Measurements from ENCODE around the gene RCAN2.
"Not testable (repeated sequence)": the region's sequence is repeated elsewhere in the genome, so short reads cannot be mapped to it uniquely, and the experiment has no call there.

RCAN2 gene

GRCh38 chr6:46407776-46408530 lies 83.3 kb downstream of the RCAN2 start:
- Histone ChIP-seq H3K27me3 (no peaks in the 10 kb centered on the region), H3K27ac (no peak overlapping the region), H3K9me3 (no peaks in the 10 kb centered on the region), H3K36me3 (no peaks in the 10 kb centered on the region), H3K4me1 (ENCODE audit: control insufficient read depth in 1 of 2, insufficient read depth in 1 of 2, low read depth in 1 of 2, low read length in 1 of 2) (no peaks in the 10 kb centered on the region), H3K4me3 (ENCODE audit: low read depth in 1 of 2, low read length in 1 of 2) (no peak overlapping the region)
- no peak for TF ChIP-seq CTCF (IDR thresholded peaks at IDR 0.05)

GRCh38 chr6:46407246-46407645 lies 84.0 kb downstream of the RCAN2 start:
- no peak for TF ChIP-seq CTCF (IDR thresholded peaks at IDR 0.05)

GRCh38 chr6:46405620-46406180 lies 85.5 kb downstream of the RCAN2 start:
- not testable (repeated sequence) for H3K4me1 ChIP-seq (ENCODE audit: control insufficient read depth in 1 of 2, insufficient read depth in 1 of 2, low read depth in 1 of 2, low read length in 1 of 2); H3K4me3 ChIP-seq (ENCODE audit: low read depth in 1 of 2, low read length in 1 of 2); H3K36me3 ChIP-seq; H3K9me3 ChIP-seq; H3K27ac ChIP-seq; H3K27me3 ChIP-seq

More at GRCh38 chr6:46407246-46407645, 84.0 kb downstream of the RCAN2 start:
- Histone ChIP-seq H3K27me3 (no peaks in the 10 kb centered on the region), H3K36me3 (no peaks in the 10 kb centered on the region), H3K4me3 (ENCODE audit: low read depth in 1 of 2, low read length in 1 of 2) (no peak overlapping the region), H3K4me1 (ENCODE audit: control insufficient read depth in 1 of 2, insufficient read depth in 1 of 2, low read depth in 1 of 2, low read length in 1 of 2) (no peaks in the 10 kb centered on the region), H3K27ac (no peak overlapping the region), H3K9me3 (no peaks in the 10 kb centered on the region)

- no peak for TF ChIP-seq CTCF (IDR thresholded peaks at IDR 0.05)
- no peak overlapping the region for H3K27ac ChIP-seq
Measured at GRCh38 chr6:46400898-46401297, 90.4 kb downstream of the RCAN2 start.

GRCh38 chr6:46395530-46395929 lies 95.7 kb downstream of the RCAN2 start:
- Histone ChIP-seq H3K27me3 (no peaks in the 10 kb centered on the region), H3K9me3 (no peaks in the 10 kb centered on the region), H3K27ac (no peak overlapping the region), H3K4me3 (ENCODE audit: low read depth in 1 of 2, low read length in 1 of 2) (no peak overlapping the region), H3K36me3 (no peaks in the 10 kb centered on the region), H3K4me1 (ENCODE audit: control insufficient read depth in 1 of 2, insufficient read depth in 1 of 2, low read depth in 1 of 2, low read length in 1 of 2) (no peaks in the 10 kb centered on the region)
- TF ChIP-seq CTCF (IDR thresholded peaks at IDR 0.05): no peak

More at GRCh38 chr6:46400898-46401297, 90.4 kb downstream of the RCAN2 start:
- Histone ChIP-seq H3K27me3 (no peaks in the 10 kb centered on the region), H3K9me3 (no peaks in the 10 kb centered on the region), H3K4me1 (ENCODE audit: control insufficient read depth in 1 of 2, insufficient read depth in 1 of 2, low read depth in 1 of 2, low read length in 1 of 2) (no peaks in the 10 kb centered on the region), H3K4me3 (ENCODE audit: low read depth in 1 of 2, low read length in 1 of 2) (no peak overlapping the region), H3K36me3 (no peaks in the 10 kb centered on the region)

GRCh38 chr6:46393940-46394337 lies 97.3 kb downstream of the RCAN2 start:
- no peaks in the 10 kb centered on the region for H3K36me3 ChIP-seq
- no peaks in the 10 kb centered on the region for H3K27me3 ChIP-seq
- H3K27ac ChIP-seq: no peak overlapping the region
- no peak for TF ChIP-seq CTCF (IDR thresholded peaks at IDR 0.05)
- no peaks in the 10 kb centered on the region for H3K9me3 ChIP-seq
- no peak overlapping the region for H3K4me3 ChIP-seq (ENCODE audit: low read depth in 1 of 2, low read length in 1 of 2)
- H3K4me1 ChIP-seq (ENCODE audit: control insufficient read depth in 1 of 2, insufficient read depth in 1 of 2, low read depth in 1 of 2, low read length in 1 of 2): no peaks in the 10 kb centered on the region
